Liver (tissue), 9 donors: ENCODE measurements around the gene OSBPL9. TPM values are rescaled to one million over a fixed set of nuclear protein-coding genes. Genes with fewer than 3 reads are reported as not detected.

Source experiments
- DNase-seq: peaks from one replicate; pipeline ENCODE4 v3.0.0-alpha.2; 2017; ENCODE audit warnings: low spot score
- H3K27ac ChIP-seq, 2 donors: one replicate each; pipeline ENCODE4 v1.7.0; 2013; ENCODE audit warnings: inconsistent platforms in 2 of 2, low read length in 2 of 2, control low read depth in 1 of 2, low read depth in 1 of 2, mild to moderate bottlenecking in 1 of 2
- H3K27me3 ChIP-seq, 4 donors: one replicate each; pipeline versions ENCODE4 v1.6.1 to v1.7.0; 2013; ENCODE audit warnings: low read length in 3 of 4, inconsistent platforms in 1 of 4, mild to moderate bottlenecking in 1 of 4, moderate library complexity in 1 of 4; ENCODE audit not compliant: control insufficient read depth in 4 of 4, insufficient read depth in 4 of 4
- H3K36me3 ChIP-seq, 4 donors: one replicate each; pipeline versions ENCODE4 v1.6.1 to v1.7.0; 2013; ENCODE audit warnings: low read length in 3 of 4, mild to moderate bottlenecking in 3 of 4, low read depth in 1 of 4, moderate library complexity in 1 of 4; ENCODE audit not compliant: control insufficient read depth in 4 of 4, insufficient read depth in 3 of 4
- H3K4me1 ChIP-seq, 4 donors: one replicate each; pipeline versions ENCODE4 v1.6.1 to v1.7.0; 2013; ENCODE audit warnings: low read length in 3 of 4, mild to moderate bottlenecking in 3 of 4, moderate library complexity in 1 of 4; ENCODE audit not compliant: control insufficient read depth in 4 of 4, insufficient read depth in 4 of 4
- H3K4me3 ChIP-seq, 3 donors: one replicate each; pipeline versions ENCODE4 v1.6.1 to v1.7.0; 2013; ENCODE audit warnings: low read length in 3 of 3, control low read depth in 1 of 3, low read depth in 1 of 3, mild to moderate bottlenecking in 1 of 3
- H3K9ac ChIP-seq, 2 donors: one replicate each; pipeline ENCODE4 v1.7.0; 2013; ENCODE audit warnings: low read length in 2 of 2, mild to moderate bottlenecking in 2 of 2, moderate library complexity in 2 of 2, control low read depth in 1 of 2, low read depth in 1 of 2
- H3K9me3 ChIP-seq, 4 donors: one replicate each; pipeline versions ENCODE4 v1.6.1 to v1.7.0; 2013; ENCODE audit warnings: low read length in 3 of 4; ENCODE audit not compliant: control insufficient read depth in 4 of 4
- ATF3 ChIP-seq: IDR thresholded peaks from 2 replicates; pipeline ENCODE4 v1.6.1; 2016; ENCODE audit warnings: antibody characterized with exemption
- EGR1 ChIP-seq, 2 donors: IDR thresholded peaks; 2 replicates each; pipeline ENCODE4 v1.6.1; 2016 to 2018; ENCODE audit warnings: antibody characterized with exemption in 2 of 2, low read depth in 2 of 2
- FOXA2 ChIP-seq: IDR thresholded peaks from 2 replicates; pipeline ENCODE4 v1.6.1; 2016; ENCODE audit warnings: antibody characterized with exemption
- GABPA ChIP-seq, 2 donors: IDR thresholded peaks in 1 of 2; conservative IDR thresholded peaks in 1 of 2; 2 replicates each; pipeline ENCODE4 v1.6.1; 2016; ENCODE audit warnings: antibody characterized with exemption in 2 of 2, mild to moderate bottlenecking in 1 of 2, moderate library complexity in 1 of 2
- HNF4G ChIP-seq: IDR thresholded peaks from 2 replicates; pipeline ENCODE4 v1.6.1; 2016; ENCODE audit warnings: antibody characterized with exemption
- JUND ChIP-seq, 2 donors: IDR thresholded peaks; 2 replicates each; pipeline ENCODE4 v1.6.1; 2016; ENCODE audit warnings: antibody characterized with exemption in 2 of 2
- MAX ChIP-seq: IDR thresholded peaks from 2 replicates; pipeline ENCODE4 v1.6.1; 2016; ENCODE audit warnings: antibody characterized with exemption
- NR2F2 ChIP-seq: IDR thresholded peaks from 2 replicates; pipeline ENCODE4 v1.6.1; 2016; ENCODE audit warnings: antibody characterized with exemption
- SP1 ChIP-seq: IDR thresholded peaks from 2 replicates; pipeline ENCODE4 v1.6.1; 2018; ENCODE audit warnings: antibody characterized with exemption, mild to moderate bottlenecking
- TAF1 ChIP-seq: conservative IDR thresholded peaks from 2 replicates; pipeline ENCODE4 v1.6.1; 2016; ENCODE audit warnings: antibody characterized with exemption, mild to moderate bottlenecking
- YY1 ChIP-seq: IDR thresholded peaks from 2 replicates; pipeline ENCODE4 v1.6.1; 2016; ENCODE audit warnings: antibody characterized with exemption, mild to moderate bottlenecking
- WGBS: extraction: QIAGEN DNeasy Blood & Tissue Kit; methylation state at CpG from one replicate; pipeline ENCODE4 v1.1.7; 2013; 5-methylcytosine and 5-hydroxymethylcytosine counted together
- polyA plus RNA-seq, 2 donors: library from polyadenylated mRNA; stranded (reverse) in 1 of 2; unstranded in 1 of 2; fragments of 200-250 nt in 1 of 2; fragments of >200 nt in 1 of 2; fragmentation: Nextera tagmentation in 1 of 2; extraction: Ambion mirVana in 1 of 2; gene quantifications; one replicate each; pipeline versions ENCODE4 v1.2.1 to v1.2.3, GENCODE V29; 2013 to 2015
- total RNA-seq, 2 donors: library from RNA; depleted of rRNA; stranded (reverse); fragments of >200 nt; gene quantifications; one replicate each; pipeline ENCODE4 v1.2.3, GENCODE V29; 2014
- TF ChIP-seq, protein P1 (sequence below): IDR thresholded peaks from 2 replicates; pipeline ENCODE4 v1.6.1; 2016; ENCODE audit warnings: antibody characterized with exemption
- TF ChIP-seq, protein P2 (sequence below): fragments of 150-350 bp; IDR thresholded peaks from 2 replicates; pipeline ENCODE4 v1.5.1; 2017; ENCODE audit warnings: improper control_type of control experiment, low read depth, low read length; ENCODE audit not compliant: missing input control
- donor health status: healthy.
- donor health status: healthy.
- donor health status: healthy.
- donor health status: healthy.
- donor health status: healthy.

OSBPL9 gene
- total and polyA plus RNA-seq, 4 donors = 52.1 to 129 (median 60.4) TPM

DNA sequence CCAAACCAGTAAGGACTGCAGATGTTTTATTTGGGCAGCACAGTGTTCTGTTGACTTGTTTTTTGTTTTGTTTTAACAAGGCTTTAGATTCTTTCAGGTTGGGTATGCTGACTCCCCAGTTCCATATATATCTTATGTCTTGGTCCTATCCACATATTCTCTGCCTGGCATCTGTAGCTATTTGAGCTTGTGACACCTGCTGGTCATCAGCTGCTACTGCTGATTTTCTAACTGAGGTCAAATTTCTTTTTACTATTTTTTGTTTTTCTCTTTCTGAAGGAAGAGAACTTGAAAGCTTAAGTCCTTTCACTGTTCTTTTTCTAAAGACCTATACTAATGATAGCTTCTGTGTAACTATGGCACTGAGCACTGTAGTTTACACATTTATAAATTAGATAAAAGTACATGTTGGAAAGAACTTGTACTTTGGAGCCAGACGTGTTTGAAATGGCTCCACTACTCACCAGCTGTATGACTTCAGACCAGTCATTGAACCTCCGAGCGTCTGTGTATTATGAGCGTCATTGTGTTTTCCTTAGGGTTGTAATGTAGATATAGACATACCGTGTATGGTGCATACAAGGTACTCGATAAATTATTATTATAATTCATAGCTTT lies 152.2 kb downstream of the OSBPL9 start (continued):
- TF ChIP-seq, protein P1, sequence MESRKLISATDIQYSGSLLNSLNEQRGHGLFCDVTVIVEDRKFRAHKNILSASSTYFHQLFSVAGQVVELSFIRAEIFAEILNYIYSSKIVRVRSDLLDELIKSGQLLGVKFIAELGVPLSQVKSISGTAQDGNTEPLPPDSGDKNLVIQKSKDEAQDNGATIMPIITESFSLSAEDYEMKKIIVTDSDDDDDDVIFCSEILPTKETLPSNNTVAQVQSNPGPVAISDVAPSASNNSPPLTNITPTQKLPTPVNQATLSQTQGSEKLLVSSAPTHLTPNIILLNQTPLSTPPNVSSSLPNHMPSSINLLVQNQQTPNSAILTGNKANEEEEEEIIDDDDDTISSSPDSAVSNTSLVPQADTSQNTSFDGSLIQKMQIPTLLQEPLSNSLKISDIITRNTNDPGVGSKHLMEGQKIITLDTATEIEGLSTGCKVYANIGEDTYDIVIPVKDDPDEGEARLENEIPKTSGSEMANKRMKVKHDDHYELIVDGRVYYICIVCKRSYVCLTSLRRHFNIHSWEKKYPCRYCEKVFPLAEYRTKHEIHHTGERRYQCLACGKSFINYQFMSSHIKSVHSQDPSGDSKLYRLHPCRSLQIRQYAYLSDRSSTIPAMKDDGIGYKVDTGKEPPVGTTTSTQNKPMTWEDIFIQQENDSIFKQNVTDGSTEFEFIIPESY = no peak
- TF ChIP-seq JUND (IDR thresholded peaks at IDR 0.05) (peak; percentile 21 to 23), TAF1 (no peak), NR2F2 (no peak), ATF3 (peak; percentile 25), FOXA2 (no peak), SP1 (peak; percentile 46), YY1 (peak; percentile 77), MAX (no peak)

DNA sequence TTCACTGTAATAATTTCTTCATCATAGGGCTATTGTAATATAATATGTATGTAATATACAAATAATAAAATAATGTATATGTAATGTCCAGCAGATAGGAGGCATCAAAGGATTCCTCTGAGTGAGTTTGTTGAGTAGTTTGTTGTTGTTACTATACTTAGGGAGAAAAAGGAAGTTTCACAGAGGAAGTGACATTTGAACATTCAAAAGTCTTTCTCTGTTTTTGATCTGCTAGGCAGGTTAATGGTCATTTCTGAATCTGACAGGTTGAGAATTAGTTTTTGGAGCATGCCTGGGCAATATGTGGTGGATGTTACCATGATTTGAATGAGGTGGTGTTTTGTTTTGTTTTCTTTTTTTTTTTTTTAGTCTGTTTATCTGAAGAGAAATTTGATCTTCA lies 159.5 kb downstream of the OSBPL9 start:
- Histone ChIP-seq H3K27me3 (no peaks in the 10 kb centered on the region), H3K27ac (no peak overlapping the region), H3K9me3 (no peaks in the 10 kb centered on the region), H3K9ac (no peak overlapping the region), H3K4me1 (no peaks in the 10 kb centered on the region), H3K4me3 (no peak overlapping the region), H3K36me3 (peaks cover 8 to 48% (median 21%) of the 10 kb centered on the region in 4 donors)
- no peak for TF ChIP-seq FOXA2
- DNase-seq = no peak

DNA sequence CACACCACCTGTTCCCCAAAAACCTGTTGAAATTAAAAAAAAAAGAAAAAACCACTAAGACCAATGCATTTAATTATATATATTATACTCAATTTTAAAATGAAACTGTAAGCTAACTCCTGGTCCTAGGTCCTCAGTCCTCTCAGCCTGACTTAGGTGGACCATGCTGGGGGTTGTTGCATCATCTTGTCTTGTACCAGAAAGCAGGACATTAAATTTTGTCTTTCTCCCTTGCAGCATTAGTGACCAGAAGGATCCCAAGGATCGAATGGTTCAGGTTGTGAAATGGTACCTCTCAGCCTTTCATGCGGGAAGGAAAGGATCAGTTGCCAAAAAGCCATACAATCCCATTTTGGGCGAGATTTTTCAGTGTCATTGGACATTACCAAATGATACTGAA lies 164.0 kb downstream of the OSBPL9 start:
- 95% methylated on average over 3 of the region's 3 CpGs for WGBS
- Histone ChIP-seq H3K36me3 (peaks cover 10 to 64% (median 41%) of the 10 kb centered on the region in 4 donors), H3K9me3 (no peaks in the 10 kb centered on the region), H3K4me1 (no peaks in the 10 kb centered on the region), H3K27me3 (no peaks in the 10 kb centered on the region), H3K27ac (no peak overlapping the region), H3K4me3 (no peak overlapping the region), H3K9ac (no peak overlapping the region)
- DNase-seq = no peak
- TF ChIP-seq ATF3 (peak; percentile 15), EGR1 (IDR thresholded peaks at IDR 0.05; ENCODE audit: low read depth in 2 of 2) (no peak), HNF4G (no peak), SP1 (no peak)

DNA sequence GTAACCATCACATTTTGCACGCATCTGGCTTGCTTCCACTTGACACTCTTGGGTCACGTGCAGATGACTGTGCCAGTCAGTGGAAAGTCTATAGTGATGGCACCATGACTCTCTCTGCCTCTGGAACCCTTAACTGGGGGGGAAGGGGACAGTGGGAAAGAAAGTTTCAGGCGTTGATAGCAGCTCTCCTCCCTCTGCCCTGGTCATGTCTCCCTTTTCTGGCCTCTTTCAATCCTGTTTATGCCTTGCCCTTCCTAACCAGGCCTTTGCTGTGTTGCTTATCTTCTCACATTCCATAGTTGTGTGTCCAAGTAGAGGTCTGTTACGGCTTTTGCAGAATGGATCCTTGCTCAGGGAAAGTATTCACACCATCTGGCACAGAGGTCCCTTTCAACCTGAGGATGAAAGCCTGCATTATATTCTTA lies 168.1 kb downstream of the OSBPL9 start:
- Histone ChIP-seq H3K9me3 (no peaks in the 10 kb centered on the region), H3K4me1 (no peaks in the 10 kb centered on the region), H3K27ac (no peak overlapping the region), H3K36me3 (peaks cover 13 to 92% (median 77%) of the 10 kb centered on the region in 4 donors), H3K9ac (no peak overlapping the region), H3K4me3 (no peak overlapping the region), H3K27me3 (no peaks in the 10 kb centered on the region)
- TF ChIP-seq FOXA2 (no peak), JUND (IDR thresholded peaks at IDR 0.05) (no peak), GABPA (IDR thresholded peaks at IDR 0.05 in 1 of 2, conservative IDR thresholded peaks at IDR 0.05 in 1 of 2) (no peak), EGR1 (IDR thresholded peaks at IDR 0.05; ENCODE audit: low read depth in 2 of 2) (no peak), ATF3 (no peak)
- TF ChIP-seq, protein P2, sequence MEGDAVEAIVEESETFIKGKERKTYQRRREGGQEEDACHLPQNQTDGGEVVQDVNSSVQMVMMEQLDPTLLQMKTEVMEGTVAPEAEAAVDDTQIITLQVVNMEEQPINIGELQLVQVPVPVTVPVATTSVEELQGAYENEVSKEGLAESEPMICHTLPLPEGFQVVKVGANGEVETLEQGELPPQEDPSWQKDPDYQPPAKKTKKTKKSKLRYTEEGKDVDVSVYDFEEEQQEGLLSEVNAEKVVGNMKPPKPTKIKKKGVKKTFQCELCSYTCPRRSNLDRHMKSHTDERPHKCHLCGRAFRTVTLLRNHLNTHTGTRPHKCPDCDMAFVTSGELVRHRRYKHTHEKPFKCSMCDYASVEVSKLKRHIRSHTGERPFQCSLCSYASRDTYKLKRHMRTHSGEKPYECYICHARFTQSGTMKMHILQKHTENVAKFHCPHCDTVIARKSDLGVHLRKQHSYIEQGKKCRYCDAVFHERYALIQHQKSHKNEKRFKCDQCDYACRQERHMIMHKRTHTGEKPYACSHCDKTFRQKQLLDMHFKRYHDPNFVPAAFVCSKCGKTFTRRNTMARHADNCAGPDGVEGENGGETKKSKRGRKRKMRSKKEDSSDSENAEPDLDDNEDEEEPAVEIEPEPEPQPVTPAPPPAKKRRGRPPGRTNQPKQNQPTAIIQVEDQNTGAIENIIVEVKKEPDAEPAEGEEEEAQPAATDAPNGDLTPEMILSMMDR = no peak
- no peak for DNase-seq
- WGBS = 86% methylated on average over 4 of the region's 4 CpGs
